Gastroesophageal sphincter (tissue), 4 donors: ENCODE measurements around the gene ARHGEF5. TPM values are rescaled to one million over a fixed set of nuclear protein-coding genes. Genes with fewer than 3 reads are reported as not detected.

Source experiments
- ATAC-seq: fragments of 150-250 bp; one replicate; pipeline ENCODE4 v1.9.1; 2016; ENCODE audit warnings: mild to moderate bottlenecking, moderate library complexity
- H3K27ac ChIP-seq, 4 donors: fragments of 200-600 bp; sonication (generic) in 3 of 4; 1 replicate in 3 of 4; 2 replicates in 1 of 4; pipeline ENCODE4 v1.5.1; 2016 to 2019
- H3K27me3 ChIP-seq: fragments of 200-600 bp; sonication (generic); one replicate; pipeline ENCODE4 v1.5.1; 2019
- H3K36me3 ChIP-seq, 2 donors: fragments of 200-600 bp; sonication (generic); one replicate each; pipeline ENCODE4 v1.5.1; 2019; ENCODE audit warnings: control low read depth in 1 of 2
- H3K4me1 ChIP-seq, 3 donors: fragments of 200-600 bp; sonication (generic); 1 replicate in 2 of 3; 2 replicates in 1 of 3; pipeline ENCODE4 v1.5.1; 2016 to 2019; ENCODE audit warnings: control low read depth in 2 of 3
- H3K4me3 ChIP-seq, 2 donors: fragments of 200-600 bp; sonication (generic); one replicate each; pipeline ENCODE4 v1.5.1; 2019; ENCODE audit warnings: mild to moderate bottlenecking in 1 of 2, moderate library complexity in 1 of 2
- H3K9me3 ChIP-seq, 3 donors: fragments of 200-600 bp; sonication (generic); one replicate each; pipeline ENCODE4 v1.5.1; 2017 to 2019; ENCODE audit warnings: control low read depth in 2 of 3
- EP300 ChIP-seq: sonication (generic); formaldehyde crosslinking; IDR thresholded peaks from one replicate; pipeline ENCODE4 v1.6.1; 2017; ENCODE audit warnings: antibody characterized with exemption, mild to moderate bottlenecking
- POLR2A ChIP-seq, 2 donors: fragments of 450-650 bp; IDR thresholded peaks; one replicate each; pipeline ENCODE4 v1.6.1; 2017; ENCODE audit warnings: antibody characterized with exemption in 2 of 2, mild to moderate bottlenecking in 2 of 2, moderate library complexity in 1 of 2
- POLR2AphosphoS5 ChIP-seq: sonication (generic); formaldehyde crosslinking; IDR thresholded peaks from one replicate; pipeline ENCODE4 v1.6.1; 2017; ENCODE audit warnings: antibody characterized with exemption
- WGBS, 2 donors: methylation state at CpG; one replicate each; pipeline ENCODE4 v1.1.5; 2018; ENCODE audit warnings: low coverage in 1 of 2; 5-methylcytosine and 5-hydroxymethylcytosine counted together
- total RNA-seq, 4 donors: library from RNA; depleted of rRNA; stranded (reverse); fragments of >200 nt; gene quantifications; one replicate each; pipeline ENCODE4 v1.1.0, GENCODE V29; 2016
- TF ChIP-seq, protein P1 (sequence below), 4 experiments: fragments of 200-600 bp in 2 of 4; fragments of 450-650 bp in 2 of 4; sonication (generic) in 1 of 4; IDR thresholded peaks; one replicate each; pipeline ENCODE4 v1.5.1; 2017 to 2019; ENCODE audit warnings: antibody characterized with exemption in 4 of 4, mild to moderate bottlenecking in 2 of 4, moderate library complexity in 2 of 4

The ARHGEF5 gene
- total RNA-seq, 4 donors from 2014 or later = 2.6 to 13.3 (median 5.2) TPM

DNA sequence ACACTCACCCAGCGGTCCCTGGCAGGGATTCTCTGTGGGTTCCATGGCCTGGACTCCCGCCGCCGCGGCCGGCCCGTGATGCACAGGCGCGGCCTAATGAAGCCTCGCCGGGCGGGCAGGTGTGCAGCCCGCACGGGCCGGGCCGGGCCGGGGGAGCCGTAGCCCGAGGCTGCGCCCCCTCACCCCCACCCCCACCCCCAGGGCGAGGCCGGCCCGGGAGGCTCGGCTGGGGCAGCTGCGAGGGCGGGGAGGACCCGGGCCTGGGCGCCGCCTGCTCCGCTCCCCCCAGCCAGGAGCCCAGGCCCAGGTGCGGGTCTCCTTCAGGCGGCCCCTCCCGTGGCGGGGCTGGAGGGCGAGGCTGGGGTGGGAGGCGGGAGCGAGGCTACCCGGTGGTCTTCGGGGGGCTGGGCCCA is 48.5 kb downstream of the ARHGEF5 start, which contains the start of gene NOBOX:
Gene NOBOX, minus strand, starts transcription at position 45 of the 413 bp plus-strand sequence.
- ATAC-seq = no peak
- TF ChIP-seq, protein P1, sequence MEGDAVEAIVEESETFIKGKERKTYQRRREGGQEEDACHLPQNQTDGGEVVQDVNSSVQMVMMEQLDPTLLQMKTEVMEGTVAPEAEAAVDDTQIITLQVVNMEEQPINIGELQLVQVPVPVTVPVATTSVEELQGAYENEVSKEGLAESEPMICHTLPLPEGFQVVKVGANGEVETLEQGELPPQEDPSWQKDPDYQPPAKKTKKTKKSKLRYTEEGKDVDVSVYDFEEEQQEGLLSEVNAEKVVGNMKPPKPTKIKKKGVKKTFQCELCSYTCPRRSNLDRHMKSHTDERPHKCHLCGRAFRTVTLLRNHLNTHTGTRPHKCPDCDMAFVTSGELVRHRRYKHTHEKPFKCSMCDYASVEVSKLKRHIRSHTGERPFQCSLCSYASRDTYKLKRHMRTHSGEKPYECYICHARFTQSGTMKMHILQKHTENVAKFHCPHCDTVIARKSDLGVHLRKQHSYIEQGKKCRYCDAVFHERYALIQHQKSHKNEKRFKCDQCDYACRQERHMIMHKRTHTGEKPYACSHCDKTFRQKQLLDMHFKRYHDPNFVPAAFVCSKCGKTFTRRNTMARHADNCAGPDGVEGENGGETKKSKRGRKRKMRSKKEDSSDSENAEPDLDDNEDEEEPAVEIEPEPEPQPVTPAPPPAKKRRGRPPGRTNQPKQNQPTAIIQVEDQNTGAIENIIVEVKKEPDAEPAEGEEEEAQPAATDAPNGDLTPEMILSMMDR (IDR thresholded peaks at IDR 0.05) = no peak
- TF ChIP-seq EP300 (no peak), POLR2A (IDR thresholded peaks at IDR 0.05) (no peak), POLR2AphosphoS5 (no peak)
- no CpG with 5 or more reads among the region's 39 CpGs for WGBS, 2 donors
- Histone ChIP-seq H3K4me1 (no peaks in the 10 kb centered on the region), H3K27ac (no peak within 1 kb of the TSS), H3K9me3 (no peaks in the 10 kb centered on the region), H3K4me3 (no peak within 1 kb of the TSS), H3K36me3 (no peaks in the 10 kb centered on the region), H3K27me3 (peaks cover 11% of the 10 kb centered on the region)

DNA sequence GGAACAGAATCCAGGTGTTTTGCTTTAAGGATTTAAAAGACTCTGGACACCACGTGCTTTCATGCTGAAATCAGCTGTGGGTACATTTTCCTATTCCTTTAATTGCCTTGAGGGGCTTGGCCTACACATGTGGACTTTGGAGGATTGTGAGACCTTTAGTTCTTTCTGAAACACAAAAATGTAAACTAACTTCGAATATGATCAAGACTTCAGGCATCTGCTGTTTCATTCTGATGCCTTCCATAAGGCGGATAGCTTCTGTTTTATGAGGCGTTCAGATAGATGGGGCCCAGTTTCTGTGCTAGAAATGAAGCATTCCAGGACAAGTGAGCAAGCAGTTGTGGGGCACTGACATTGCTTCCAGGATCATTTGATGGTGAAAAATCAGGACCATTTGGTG is 49.7 kb downstream of the ARHGEF5 start:
- WGBS, 2 donors = 45 to 88% methylated on average over 1 to 4 of the region's 4 CpGs
- H3K27ac ChIP-seq = no peak overlapping the region
- H3K36me3 ChIP-seq = no peaks in the 10 kb centered on the region
- TF ChIP-seq POLR2A (IDR thresholded peaks at IDR 0.05) = no peak
- no peak overlapping the region for H3K4me3 ChIP-seq
- ATAC-seq = no peak
- H3K27me3 ChIP-seq = peaks cover 11% of the 10 kb centered on the region
- H3K9me3 ChIP-seq = no peaks in the 10 kb centered on the region
- H3K4me1 ChIP-seq = no peaks in the 10 kb centered on the region

DNA sequence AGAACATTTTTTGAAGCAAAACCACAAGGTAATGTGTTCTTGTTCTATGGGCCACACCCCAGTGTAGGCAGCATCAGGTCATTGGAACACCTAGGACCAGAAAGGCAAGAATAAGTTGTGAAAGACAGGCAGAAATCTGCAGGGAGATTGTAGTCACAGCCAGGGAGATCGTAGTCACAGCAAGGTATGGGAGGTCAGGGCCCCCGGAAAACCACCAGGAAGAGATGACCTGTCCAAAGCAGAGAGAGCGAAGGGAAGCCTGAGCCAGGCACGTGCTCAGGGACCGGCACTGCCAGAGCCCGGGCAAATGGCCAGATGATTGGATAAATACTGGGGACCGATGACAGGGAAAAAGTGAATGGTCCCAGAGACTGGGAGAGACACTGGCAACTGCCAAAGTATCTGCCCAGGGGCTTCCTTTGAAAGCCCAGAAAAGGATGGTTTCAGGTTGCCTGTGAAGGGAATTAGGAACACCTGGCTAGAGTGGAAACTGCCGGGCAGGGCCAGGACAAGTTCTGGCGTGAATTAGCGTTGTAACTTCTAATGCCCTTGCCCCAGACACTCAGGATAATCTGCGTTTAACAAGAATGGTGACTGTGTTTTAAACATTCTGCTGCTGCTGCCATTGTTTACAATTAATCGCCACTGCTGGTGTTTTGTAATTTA is 52.2 kb downstream of the ARHGEF5 start:
- Histone ChIP-seq H3K9me3 (no peaks in the 10 kb centered on the region), H3K27me3 (peaks cover 3% of the 10 kb centered on the region), H3K36me3 (no peaks in the 10 kb centered on the region), H3K4me3 (no peak overlapping the region), H3K27ac (no peak overlapping the region), H3K4me1 (no peaks in the 10 kb centered on the region)
- no peak for ATAC-seq
- WGBS, 2 donors = 42 to 45% methylated on average over 6 to 12 of the region's 12 CpGs
- no peak for TF ChIP-seq POLR2A (IDR thresholded peaks at IDR 0.05)
- TF ChIP-seq EP300 = no peak
- TF ChIP-seq POLR2AphosphoS5 = no peak
- TF ChIP-seq, protein P1 (IDR thresholded peaks at IDR 0.05) = no peak

DNA sequence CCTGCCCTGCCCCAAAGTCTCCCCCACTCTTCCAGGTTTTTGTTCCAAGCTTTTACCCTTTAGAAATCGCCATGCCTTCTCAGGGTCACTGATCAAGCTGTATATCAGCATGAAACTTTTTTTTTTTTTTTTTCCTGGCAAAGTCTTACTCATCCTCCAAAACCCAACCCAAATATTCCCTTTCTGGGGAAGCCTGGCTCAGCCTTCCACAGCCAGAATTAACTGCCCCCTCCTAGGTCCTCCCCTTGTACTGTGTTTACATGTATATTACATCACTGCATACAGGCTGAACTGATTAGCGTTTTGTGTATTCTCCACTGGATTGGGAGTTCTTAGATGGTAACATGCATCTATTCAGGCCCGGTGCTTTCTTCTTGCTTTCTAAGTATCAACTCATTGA is 52.9 kb downstream of the ARHGEF5 start:
- 66 to 83% methylated on average over 3 of the region's 3 CpGs for WGBS, 2 donors
- no peak for ATAC-seq
- peaks cover 3% of the 10 kb centered on the region for H3K27me3 ChIP-seq
- TF ChIP-seq, protein P1 (IDR thresholded peaks at IDR 0.05) = no peak
- TF ChIP-seq POLR2AphosphoS5 (no peak), POLR2A (IDR thresholded peaks at IDR 0.05) (no peak), EP300 (no peak)
- H3K4me1 ChIP-seq = no peaks in the 10 kb centered on the region
- no peaks in the 10 kb centered on the region for H3K9me3 ChIP-seq
- H3K36me3 ChIP-seq = no peaks in the 10 kb centered on the region
- H3K4me3 ChIP-seq = no peak overlapping the region
- H3K27ac ChIP-seq = no peak overlapping the region

DNA sequence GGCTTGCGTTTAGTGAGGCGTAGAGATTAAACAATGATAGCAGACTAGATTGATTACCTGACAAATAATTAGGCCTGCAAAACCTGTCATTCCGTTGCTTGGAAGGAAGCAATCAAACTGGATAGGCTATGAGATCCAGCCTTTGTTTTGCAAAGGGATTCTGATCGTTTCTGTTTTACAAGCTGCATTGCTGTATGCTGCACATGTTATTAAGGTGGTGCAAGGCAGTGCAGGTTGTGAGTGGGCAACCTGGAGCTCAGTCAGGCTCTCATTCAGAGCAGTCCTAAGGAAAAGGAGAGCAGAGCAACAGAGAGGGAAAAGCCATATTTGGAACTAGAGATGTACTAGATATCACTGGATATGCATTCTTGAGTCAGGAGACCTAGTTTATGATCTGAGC is 55.2 kb downstream of the ARHGEF5 start:
- WGBS, 2 donors = 13 to 33% methylated on average over 4 of the region's 4 CpGs
- Histone ChIP-seq H3K4me3 (no peak overlapping the region), H3K27ac (no peak overlapping the region), H3K9me3 (no peaks in the 10 kb centered on the region), H3K27me3 (no peaks in the 10 kb centered on the region), H3K4me1 (no peaks in the 10 kb centered on the region), H3K36me3 (no peaks in the 10 kb centered on the region)
- ATAC-seq = no peak
- TF ChIP-seq POLR2AphosphoS5 (no peak), EP300 (no peak), POLR2A (IDR thresholded peaks at IDR 0.05) (no peak)
- TF ChIP-seq, protein P1 (IDR thresholded peaks at IDR 0.05) = no peak
